GM12891 (cell line): ENCODE results near the gene NLRP7.
"Not testable (repeated sequence)": the region's sequence is repeated elsewhere in the genome, so short reads cannot be mapped to it uniquely, and the experiment has no call there.

ENCODE experiments used
- POLR2A ChIP-seq: IDR thresholded peaks from 2 replicates; pipeline ENCODE4 v1.6.1; 2011; ENCODE audit warnings: low read depth, low read length, control low read depth
- POLR2AphosphoS5 ChIP-seq: IDR thresholded peaks from 2 replicates; pipeline ENCODE4 v1.6.1; 2011; ENCODE audit warnings: low read depth, low read length, control low read depth

DNA sequence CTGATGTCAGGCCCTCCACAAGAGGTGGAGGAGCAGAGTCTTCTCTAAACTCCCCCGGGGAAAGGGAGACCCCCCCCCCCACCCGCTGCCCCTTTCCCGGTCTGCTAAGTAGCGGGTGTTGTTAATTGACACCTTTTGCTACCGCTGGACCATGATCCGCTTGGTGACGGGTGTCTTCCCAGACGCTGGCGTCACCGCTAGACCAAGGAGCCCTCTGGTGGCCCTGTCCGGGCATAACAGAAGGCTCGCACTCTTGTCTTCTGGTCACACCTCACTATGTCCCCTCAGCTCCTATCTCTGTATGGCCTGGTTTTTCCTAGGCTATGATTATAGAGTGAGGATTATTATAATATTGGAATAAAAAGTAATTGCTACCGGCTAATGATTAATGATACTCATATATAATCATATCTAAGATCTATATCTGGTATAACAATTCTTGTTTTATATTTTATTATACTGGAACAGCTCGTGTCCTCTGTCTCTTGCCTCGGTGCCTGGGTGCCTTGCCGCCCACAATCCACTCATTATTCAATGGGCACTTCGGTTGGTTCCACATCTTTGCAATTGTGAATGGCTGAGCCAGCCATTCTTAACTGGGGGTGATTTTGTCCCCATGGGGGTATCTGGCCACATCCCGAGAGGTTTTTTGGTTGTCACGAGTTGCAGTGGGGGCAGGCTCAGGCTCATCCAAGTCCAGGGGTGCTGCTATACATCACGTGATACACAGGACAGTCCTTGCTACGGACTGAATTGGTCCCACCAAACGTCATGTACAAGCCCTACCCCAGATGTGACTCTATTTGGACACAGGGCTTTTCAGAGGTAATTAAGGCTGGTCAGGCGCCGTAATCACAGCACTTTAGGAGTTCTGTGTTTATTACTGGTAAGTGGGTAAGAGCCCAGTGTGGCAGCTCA is 27.4 kb downstream of the NLRP7 start:
- TF ChIP-seq POLR2A, POLR2AphosphoS5: not testable (repeated sequence)
